GM12891 (cell line): ENCODE data around the gene AAK1.

Experiments used
- PAX5 ChIP-seq: IDR thresholded peaks from 2 replicates; pipeline ENCODE4 v1.6.1; 2011; ENCODE audit warnings: low read length, moderate library complexity, mild to moderate bottlenecking; ENCODE audit not compliant: insufficient read depth, severe bottlenecking
- POLR2A ChIP-seq: IDR thresholded peaks from 2 replicates; pipeline ENCODE4 v1.6.1; 2011; ENCODE audit warnings: low read depth, low read length, control low read depth
- POLR2AphosphoS5 ChIP-seq: IDR thresholded peaks from 2 replicates; pipeline ENCODE4 v1.6.1; 2011; ENCODE audit warnings: low read depth, low read length, control low read depth
- TAF1 ChIP-seq: IDR thresholded peaks from 2 replicates; pipeline ENCODE4 v1.6.1; 2011; ENCODE audit warnings: low read depth, low read length, control low read depth

GRCh38 chr2:69544951-69545350 is 98.6 kb downstream of the AAK1 start:
- TF ChIP-seq POLR2A (no peak), POLR2AphosphoS5 (no peak), PAX5 (no peak), TAF1 (no peak)
